NCI-H1105 treated with DMSO at 0.1 percent for 48 hours (cell line): ENCODE results near the gene STEAP2.
"Not testable (repeated sequence)": the region's sequence is repeated elsewhere in the genome, so short reads cannot be mapped to it uniquely, and the experiment has no call there.

ENCODE experiments used
- DNase-seq: peaks from one replicate; lab custom pipeline; 2025; lab: John Stamatoyannopoulos, UW

Gene STEAP2

DNA sequence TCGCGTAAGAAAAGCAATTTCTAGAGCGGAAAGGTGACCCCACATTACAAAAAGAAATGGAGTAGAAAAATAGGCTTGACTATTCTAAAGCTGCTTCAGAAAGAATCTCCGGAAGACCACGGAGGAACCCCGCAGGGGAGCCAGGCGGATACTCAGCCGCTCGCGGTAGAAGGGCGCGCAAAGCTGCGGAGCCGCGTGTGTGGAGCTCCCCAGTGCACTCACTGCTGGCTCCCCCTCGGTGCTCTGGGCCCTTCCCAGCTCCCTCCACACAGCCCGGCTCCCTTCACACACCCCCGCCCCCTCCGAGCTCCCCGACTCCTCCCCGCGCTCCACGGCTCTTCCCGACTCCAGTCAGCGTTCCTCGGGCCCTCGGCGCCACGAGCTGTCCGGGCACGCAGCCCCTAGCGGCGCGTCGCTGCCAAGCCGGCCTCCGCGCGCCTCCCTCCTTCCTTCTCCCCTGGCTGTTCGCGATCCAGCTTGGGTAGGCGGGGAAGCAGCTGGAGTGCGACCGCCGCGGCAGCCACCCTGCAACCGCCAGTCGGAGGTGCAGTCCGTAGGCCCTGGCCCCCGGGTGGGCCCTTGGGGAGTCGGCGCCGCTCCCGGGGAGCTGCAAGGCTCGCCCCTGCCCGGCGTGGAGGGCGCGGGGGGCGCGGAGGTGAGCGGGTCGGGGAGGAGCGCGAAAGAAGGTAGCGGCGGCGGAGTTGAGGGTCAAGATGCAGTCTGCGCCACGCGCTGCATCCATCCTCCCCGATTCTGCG, at the start of gene STEAP2:
STEAP2 (plus strand) TSS at position 350 of the 758 bp plus-strand sequence. CDS start 13,343 bp downstream, outside the sequence.
- DNase-seq = peak; percentile 91

DNA sequence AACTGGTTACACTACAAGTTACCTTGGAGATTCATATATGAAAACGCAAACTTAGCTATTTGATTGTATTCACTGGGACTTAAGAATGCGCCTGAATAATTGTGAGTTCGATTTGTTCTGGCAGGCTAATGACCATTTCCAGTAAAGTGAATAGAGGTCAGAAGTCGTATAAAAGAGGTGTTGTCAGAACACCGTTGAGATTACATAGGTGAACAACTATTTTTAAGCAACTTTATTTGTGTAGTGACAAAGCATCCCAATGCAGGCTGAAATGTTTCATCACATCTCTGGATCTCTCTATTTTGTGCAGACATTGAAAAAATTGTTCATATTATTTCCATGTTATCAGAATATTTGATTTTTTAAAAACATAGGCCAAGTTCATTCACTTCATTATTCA, 48.0 kb upstream of the STEAP2 start:
- no peak for DNase-seq

DNA sequence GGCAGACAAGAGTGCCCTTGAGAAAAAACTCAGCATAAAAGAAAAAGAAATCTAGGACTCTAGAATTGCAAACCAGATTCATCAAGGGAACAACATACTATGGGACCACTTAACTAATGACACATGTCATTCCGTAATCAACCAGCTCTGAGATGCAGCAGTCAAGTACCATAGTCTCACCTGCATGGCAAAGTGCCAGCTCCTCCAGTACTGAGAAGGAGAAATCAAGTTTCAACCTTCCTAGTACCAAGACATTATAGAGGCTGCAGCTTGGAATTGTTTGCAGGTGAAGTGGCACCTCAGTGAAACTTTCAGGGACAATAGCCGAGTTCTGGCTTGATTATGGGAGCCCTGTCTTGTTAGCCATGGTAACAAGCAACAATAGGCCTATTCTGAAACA, 45.8 kb upstream of the STEAP2 start:
- DNase-seq = peak; percentile 35

DNA sequence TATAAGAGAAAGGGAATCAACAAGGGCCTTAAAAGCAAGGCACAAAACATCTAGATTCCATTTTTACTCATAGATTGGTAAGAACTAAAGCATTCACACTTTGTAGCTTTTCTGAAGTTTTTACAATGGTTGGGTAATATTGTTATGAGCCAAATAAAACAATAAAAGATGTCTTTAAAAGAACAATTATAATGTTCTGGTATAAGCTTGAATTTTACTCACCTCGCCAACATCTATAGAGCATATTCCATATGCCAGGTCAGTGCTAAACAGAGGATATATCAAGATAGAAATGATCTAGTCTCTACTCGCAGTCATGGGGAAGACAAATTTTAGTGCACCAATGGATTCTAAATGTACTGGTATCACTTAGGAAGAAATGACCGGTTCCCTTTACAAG, 45.4 kb upstream of the STEAP2 start:
- DNase-seq = no peak

DNA sequence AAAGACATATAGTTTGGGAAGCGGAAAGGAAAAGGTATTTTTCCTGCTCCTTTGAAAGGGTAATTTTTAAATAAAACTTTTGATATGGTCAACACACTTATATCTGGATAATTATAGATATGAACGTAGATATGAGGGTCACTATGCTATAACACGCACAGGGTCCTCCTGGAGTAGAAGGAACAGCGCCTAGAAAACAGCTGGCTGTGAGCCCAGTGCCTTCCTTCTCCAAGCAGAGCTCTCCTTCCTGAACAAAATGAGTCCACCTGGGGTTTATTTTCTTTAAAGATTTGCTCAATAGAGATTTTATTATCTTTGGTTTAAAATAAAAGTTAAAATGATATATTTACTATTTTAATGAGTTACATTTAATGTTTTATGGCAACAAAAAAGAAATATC, 44.2 kb upstream of the STEAP2 start:
- DNase-seq = no peak

DNA sequence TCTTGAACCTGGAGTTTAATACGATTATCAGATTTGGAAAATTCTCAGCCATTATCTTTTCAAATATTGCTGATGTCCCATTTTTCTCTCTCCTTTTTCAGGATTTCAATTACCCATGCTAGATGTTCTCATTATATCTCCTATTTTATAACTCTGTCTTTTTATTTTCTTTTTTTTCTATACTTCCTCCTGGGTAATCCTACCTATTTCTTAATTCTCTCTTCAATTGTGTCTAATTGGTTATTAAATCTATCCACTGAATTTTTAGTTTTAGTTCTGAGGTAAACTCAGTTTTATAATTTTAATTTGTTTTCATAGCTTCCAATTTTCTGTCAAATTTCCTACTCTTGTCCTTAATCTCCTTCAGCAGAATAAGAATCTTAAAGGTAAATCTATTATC, 41.6 kb upstream of the STEAP2 start:
- DNase-seq = no peak

DNA sequence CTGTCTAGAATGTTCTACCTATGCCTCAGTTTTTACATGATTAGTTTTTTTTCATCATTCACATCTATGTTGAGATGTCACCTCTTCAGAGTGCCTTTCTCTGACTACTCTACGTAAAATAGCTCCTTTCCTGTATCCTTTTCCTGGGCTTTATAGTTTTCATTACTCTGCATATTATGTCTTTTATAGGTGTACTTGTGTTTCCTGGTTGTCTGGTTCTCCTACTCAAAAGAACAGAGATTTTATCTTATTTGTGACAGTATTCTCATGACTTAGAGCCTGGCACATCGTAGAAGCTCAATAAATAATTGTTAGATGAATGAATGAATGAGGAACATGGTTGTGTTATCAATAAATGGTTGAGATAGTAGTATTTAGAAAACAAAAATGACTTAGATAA, 39.4 kb upstream of the STEAP2 start:
- DNase-seq = no peak

DNA sequence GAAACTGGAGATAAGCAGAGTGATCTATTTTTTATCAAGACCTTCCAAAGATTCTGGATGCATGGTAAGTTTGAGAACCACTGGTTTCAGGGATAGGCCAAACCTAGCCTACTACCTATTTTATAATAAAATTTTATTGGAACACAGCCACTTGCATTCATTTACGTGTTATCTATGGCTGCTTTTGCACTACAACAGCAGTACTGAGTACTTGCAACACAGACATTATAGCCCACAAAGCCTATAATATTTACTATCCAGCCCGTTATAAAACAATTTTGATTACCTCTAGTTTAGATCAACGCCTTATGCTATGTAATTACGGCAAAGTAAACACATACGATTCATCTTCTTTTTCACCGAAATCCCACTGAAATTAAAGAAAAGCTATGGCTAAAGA, 38.9 kb upstream of the STEAP2 start:
- DNase-seq = no peak

DNA sequence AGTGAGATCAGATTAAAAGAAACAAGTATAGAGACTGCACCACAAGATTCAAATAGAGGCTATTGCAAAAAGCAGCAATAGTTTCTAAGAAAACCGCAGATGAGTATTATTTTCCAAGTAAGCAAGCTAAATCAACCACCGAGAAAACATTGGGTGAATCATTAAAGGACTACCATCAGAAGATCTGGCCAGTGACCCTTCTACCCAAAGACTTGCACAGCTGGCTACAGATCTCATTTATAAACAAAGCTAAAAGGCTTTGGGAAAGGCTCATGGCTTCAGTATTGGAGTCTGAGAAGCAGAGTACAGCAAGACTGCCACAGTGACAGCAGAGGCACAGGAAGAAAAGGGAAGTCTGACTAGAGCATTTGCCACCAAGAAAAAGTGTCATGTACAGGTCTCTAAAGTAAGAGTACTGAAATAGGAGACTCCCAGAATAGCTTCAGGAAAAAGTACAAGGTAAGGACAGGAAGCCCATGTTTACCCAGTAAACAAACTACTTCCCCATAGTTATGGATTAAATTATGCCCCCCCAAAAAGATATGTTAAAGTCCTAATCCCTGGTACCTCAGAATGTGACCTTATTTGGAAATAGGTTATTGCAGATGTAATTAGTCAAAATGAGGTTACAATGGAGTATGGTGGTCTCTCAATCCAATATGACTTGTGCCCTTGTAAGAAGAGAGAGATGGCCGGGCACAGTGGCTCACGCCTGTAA, 38.3 kb upstream of the STEAP2 start:
- DNase-seq = no peak

DNA sequence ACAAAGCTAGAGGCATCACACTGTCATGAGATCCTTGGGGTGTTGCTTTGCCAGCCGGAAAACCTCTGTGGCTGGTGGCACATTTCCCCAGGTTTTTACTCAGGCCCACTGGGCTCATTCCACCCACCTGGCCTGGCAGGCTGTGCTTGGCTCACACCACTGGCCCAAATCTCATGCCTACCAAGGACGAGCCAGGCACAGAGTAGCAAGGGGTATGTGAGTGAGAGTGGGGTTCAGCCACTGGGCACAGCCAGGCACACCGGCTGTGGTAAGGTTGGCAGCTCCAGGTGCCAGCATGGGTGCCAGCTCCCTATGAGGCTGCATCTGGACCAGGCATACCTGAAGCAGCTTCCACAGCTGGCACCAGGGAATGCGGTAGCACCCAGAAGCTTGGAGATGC, 35.9 kb upstream of the STEAP2 start:
- DNase-seq = no peak

DNA sequence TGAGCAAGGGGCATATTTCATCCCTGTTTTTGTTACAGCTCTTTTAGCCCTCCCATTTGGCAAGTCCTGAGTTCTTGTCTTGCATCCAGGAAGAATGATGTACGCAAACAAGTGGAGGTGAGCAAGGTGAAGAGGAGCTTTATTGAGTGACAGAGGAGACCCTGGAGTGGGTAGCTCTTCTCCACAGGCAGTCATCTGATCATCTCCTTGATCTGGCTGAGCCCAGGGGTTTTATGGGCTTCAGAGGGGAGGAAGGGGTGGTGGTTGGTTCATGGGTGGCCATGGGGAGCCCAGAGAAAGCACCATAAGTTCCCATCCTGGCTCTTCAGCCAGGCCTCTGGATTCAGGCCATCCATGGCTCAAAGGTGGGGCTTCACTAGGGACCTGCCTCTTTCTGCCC, 35.3 kb upstream of the STEAP2 start:
- no peak for DNase-seq

DNA sequence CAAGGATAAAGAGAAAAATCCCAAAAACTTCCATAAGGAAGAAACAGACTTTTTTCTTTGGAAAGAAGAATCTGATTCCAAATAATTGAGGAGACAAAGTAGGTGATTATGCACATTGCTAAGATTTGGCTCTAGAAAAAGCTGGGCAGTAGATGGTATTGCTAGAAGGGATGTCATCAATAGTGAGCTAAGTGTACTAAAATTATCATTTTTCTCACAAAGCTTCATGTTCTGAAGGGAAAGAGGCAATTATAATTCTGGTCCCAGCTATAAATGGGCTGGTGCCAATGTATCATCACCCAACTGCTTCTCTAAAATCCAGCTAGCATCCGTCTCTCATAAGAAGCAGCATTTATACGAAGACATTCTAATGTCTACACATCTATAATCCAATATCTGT, 33.4 kb upstream of the STEAP2 start:
- DNase-seq = no peak

DNA sequence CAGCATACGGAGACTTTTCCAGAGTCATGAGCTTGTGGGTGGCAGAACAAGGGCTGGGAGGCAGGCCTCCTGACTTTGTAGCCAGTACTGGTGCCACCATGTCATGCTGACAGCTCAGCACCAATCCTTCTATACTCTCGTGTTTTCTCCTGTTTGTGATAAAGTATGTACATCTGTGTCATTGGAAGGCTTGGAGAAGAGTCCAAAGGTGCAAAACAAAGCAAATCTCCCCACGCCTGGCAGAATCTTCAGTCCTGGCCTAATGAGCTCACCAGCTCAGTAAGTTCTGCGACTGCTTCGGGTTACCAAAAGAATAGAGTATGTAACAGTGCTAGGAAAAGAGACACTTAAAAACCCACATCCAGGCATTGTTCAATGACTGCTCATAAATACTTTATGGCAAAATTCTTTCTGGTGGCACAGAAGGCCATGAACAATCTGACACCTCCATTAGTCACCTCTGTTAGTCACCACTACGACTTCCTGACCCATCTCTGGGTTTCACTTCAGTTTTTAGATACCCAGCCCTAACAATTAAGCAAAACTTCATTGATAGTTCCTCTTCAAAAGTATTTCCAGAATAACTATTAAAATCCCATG, 32.8 kb upstream of the STEAP2 start:
- no peak for DNase-seq

DNA sequence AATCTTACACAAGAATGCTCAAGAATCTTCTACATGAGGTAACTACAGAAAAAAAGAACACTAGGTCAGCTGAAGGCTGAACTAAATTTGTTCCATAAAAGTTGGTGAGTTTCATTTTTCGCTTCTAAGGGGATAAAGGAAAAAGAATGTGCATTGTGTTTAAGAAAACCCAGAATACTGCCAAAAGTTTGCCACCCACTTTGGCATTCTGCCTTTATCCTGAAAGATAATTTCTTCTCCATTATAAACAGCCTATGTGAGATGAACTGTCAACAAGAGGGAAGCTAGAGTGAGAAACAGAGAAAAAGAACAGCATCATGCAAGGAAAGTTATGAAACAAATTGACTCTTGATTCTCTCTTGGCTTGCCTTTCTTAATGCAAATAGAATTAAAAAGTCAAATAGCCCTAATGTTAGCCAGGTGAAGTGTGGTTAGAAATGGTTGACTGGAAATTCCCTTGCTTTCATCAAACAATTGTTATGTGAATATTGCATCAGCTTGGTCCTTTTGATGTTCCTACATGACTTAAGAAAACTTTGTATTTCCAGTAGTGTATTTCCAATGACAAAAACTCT, 31.4 kb upstream of the STEAP2 start:
- no peak for DNase-seq

DNA sequence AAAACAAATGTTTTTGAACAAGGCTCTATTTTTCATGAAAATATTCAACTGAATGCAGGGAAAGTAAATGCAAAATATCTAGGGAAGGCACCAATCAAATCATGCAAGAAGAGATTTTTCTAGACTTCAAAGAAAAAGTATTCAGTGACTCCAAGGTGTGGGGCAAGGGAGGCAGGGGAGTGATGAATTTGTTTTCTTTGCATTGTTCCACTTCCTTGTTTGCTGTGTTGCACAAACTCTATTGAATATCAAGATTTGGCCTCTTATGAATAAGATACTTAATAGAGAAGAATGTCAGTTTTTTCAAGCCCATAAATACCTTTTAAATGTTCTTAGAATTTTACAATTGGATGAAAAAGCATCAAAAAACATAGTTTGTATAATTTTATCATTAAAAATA, 30.9 kb upstream of the STEAP2 start:
- no peak for DNase-seq

DNA sequence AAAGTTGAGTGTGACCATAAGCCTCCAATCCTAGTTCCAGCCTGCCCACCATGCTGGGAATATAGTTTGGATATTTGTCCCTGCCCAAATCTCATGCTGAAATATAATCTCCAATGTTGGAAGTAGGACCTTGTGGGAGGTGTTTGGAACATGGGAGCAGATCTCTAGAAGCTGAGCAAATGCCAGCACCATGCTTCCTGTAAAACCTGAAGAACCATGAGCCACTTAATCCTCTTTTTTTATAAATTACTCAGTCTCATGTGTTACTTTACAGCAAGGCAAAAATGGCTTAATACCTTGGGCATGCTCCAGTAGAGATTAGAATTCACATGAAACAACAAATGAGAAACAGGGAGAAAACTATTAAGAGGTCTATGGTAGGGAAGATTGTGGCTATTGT, 30.1 kb upstream of the STEAP2 start:
- no peak for DNase-seq

DNA sequence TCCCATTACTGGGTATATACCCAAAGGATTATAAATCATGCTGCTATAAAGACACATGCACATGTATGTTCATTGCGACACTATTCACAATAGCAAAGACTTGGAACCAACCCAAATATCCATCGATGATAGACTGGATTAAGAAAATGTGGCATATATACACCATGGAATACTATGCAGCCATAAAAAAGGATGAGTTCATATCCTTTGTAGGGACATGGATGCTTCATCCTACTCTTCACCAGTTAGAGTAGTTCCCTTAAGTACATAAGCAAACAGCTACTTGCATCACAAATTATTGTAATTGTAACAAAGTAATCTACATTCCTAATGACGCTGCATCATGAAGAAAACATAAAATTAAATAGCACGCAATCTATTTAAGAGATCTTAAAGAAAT, 25.2 kb upstream of the STEAP2 start:
- DNase-seq = not testable (repeated sequence)

DNA sequence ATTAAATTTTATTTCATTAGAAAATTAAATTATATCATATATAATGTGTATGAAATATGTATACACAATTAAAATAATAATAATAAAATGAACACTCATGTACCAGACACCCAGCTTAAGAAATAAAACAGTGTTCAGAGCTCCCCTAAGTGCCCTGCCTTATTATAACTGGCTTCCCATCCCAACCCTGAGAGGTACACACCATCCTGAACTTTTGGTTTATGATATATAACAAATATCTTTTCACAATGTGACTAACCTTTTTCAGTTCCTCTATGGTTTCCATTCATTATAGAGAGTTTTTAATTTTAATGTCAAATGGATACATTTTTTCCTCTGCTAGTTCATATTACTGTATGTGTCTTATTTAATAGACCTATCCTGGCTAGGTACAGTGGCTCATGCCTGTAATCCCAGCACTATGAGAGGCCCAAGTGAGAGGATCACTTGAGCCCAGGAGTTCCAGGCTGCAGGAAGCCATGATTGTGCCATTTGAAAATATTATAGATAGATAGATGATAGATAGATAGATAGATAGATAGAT, 24.0 kb upstream of the STEAP2 start:
- no peak for DNase-seq

DNA sequence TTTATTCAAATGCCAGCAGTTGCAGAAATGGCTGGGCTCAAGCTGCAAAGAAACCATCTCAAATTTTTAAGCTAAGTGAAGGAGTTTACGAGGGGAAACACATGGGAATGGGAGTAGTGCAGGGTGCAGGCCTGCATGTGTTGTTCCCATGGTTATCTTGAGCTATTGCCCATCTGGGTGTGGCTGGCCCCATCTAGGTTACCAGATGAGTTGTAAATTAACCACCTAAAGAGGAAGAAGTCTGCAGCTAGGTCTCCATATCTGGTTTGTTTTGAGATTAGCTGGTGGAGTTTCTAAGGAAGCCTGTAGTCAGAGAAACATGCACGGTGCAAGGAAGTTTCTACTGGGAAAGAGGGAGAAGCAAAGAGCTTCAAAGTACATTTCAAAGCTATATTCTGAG, 23.3 kb upstream of the STEAP2 start:
- no peak for DNase-seq

DNA sequence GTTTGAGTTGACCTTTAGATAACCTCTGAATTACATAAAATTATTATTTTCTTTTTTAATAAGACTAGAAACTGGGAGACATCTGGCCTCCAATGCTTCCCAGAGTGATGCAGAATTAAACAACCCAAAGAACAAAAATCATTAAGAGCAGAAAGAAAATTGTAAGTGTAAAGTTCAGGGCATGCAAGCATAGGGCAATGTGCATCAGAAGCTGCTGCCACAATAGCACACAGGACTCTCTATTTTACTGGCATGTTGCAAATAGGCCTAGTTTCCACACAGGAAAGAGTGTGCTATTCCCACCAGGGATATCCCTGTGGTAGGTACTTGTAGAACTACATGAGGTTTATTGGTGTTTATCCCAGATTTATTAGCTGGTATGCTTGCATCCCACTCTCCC, 20.5 kb upstream of the STEAP2 start:
- no peak for DNase-seq

DNA sequence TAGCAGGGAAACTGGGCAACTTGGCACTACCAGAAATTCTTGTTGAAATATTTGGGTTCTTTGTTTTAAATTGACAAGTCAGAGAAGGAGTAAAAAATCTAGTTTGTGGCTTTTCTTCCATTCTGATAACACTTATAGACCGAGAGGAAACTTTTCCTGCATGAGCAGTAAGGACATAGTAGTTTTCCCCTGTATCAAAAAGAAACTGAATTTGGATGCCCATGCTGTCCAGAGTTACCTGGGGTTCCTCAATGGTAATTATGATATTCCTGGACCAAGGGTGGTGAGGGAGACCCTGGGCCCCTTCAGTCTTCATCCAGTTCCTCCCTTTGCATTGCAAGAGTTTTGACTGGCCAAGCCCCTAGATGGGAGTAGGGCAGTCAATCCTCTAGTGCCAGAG, 19.9 kb upstream of the STEAP2 start:
- DNase-seq = no peak

DNA sequence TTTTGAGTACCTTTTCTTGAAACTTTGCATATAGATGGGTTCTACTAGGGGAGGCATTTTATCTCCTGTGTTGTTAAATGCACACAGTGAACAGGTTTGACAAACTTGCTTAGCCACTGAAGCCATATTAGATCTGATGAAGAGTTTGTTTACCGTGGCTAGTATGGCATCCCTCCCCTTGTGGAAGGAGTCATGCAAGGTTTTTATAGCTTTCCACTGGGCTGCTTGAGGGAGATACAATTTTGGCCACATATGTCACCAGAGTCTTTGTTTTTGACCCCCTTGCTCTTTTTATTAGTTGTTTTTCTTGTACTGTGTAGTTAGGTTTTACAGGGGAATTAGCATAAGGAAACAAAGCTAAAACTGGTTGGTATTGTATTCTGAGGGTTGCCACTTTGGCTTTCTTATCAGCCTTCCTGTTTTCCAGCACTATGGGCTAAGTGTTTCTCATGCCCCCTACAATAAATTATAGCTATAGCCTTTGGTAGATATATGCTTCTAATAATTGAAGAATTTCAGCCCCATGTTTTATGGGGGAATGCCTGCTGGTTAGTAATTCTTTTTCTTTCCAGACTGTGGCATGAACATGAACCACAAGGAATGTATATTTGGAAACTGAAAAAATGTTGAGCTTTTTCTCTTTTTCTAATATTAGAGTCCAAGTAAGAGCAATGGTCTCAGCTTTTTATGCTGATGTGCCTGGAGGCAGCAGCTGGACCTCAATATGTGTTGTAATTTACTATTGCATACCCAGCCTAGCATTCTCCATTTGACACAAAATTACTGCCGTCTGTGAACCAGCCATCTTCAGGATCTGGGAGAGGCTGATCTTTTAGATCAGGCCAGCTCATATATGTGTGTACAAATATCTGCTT, 18.4 kb upstream of the STEAP2 start:
- DNase-seq = no peak
